GM12878 (cell line): Measurements from ENCODE around the gene COL15A1. TPM values are rescaled to one million over a fixed set of nuclear protein-coding genes. Genes with fewer than 3 reads are reported as not detected.

Experiments used
- ATAC-seq: fragments of 200-7000 bp; cut with Tn5 transposase; 3 replicates; pipeline ENCODE4 v1.9.1; 2020; ENCODE audit warnings: mild to moderate bottlenecking, moderate library complexity
- BruUV-seq: library from RNA; stranded (reverse); fragments of 400-500 nt; replicated peaks from 2 replicates; lab custom pipeline; 2021; lab: Mats Ljungman, UMichigan
- CTCF ChIA-PET: fragments of 300-600 bp; sonication (Branson Sonifier 250); formaldehyde crosslinking; extraction: SDS; loops from one replicate; lab custom pipeline; 2021; ENCODE audit warnings: inconsistent platforms; lab: Yijun Ruan, JAX
- POLR2A ChIA-PET: fragments of 350-600 bp; formaldehyde crosslinking; extraction: SDS; loops from one replicate; lab custom pipeline; 2021; ENCODE audit warnings: inconsistent platforms; lab: Charles Lee
- RAD21 ChIA-PET: fragments of 300-600 bp; sonication (Branson Sonifier 250); formaldehyde crosslinking; loops from one replicate; lab custom pipeline; 2023; ENCODE audit warnings: antibody characterized with exemption; ENCODE audit not compliant: unreplicated experiment; lab: Charles Lee
- SMC1A ChIA-PET: fragments of 300-600 bp; sonication (Branson Sonifier 250); formaldehyde crosslinking; loops from one replicate; lab custom pipeline; 2023; ENCODE audit not compliant: unreplicated experiment, uncharacterized antibody; lab: Charles Lee
- DNase-seq: peaks from one replicate; pipeline ENCODE4 v3.0.0-alpha.2; 2011; ENCODE audit warnings: low read depth, low spot score
- FAIRE-seq: peaks from 3 replicates; lab custom pipeline; 2011; peaks lifted over from hg19 to GRCh38; lab: Jason Lieb, UNC
- H2AFZ ChIP-seq: 2 replicates; pipeline ENCODE4 v1.6.0; 2011; ENCODE audit warnings: low read depth, low read length, control low read depth; ENCODE audit not compliant: control insufficient read depth
- H3K27ac ChIP-seq: 2 replicates; pipeline ENCODE4 v1.5.1; 2011; ENCODE audit warnings: control low read depth; ENCODE audit not compliant: control insufficient read depth, insufficient read depth
- H3K27me3 ChIP-seq, 2 experiments: replicated peaks in 1 of 2; 2 replicates each; pipeline versions ENCODE4 v1.6.0 to v1.6.1; 2011; ENCODE audit warnings: low read length in 1 of 2; ENCODE audit not compliant: control insufficient read depth in 2 of 2, insufficient read depth in 2 of 2
- H3K36me3 ChIP-seq, 2 experiments: 2 replicates each; pipeline ENCODE4 v1.5.1; 2011; ENCODE audit warnings: low read length in 1 of 2; ENCODE audit not compliant: control insufficient read depth in 2 of 2, insufficient read depth in 2 of 2
- H3K4me1 ChIP-seq: 2 replicates; pipeline ENCODE4 v1.6.1; 2011; ENCODE audit warnings: mild to moderate bottlenecking, low read length, moderate library complexity, mixed read lengths; ENCODE audit not compliant: control insufficient read depth, insufficient read depth
- H3K4me2 ChIP-seq: 2 replicates; pipeline ENCODE4 v1.6.0; 2011; ENCODE audit warnings: control low read depth; ENCODE audit not compliant: control insufficient read depth, insufficient read depth
- H3K4me3 ChIP-seq: fragments of 200-600 bp; sonication (generic); 2 replicates; pipeline ENCODE4 v1.5.1; 2016
- H3K79me2 ChIP-seq: 2 replicates; pipeline ENCODE4 v1.6.0; 2011; ENCODE audit warnings: low read length; ENCODE audit not compliant: control insufficient read depth, insufficient read depth
- H3K9ac ChIP-seq: 2 replicates; pipeline ENCODE4 v1.8.0; 2011; ENCODE audit warnings: low read length, control low read depth, mixed read lengths; ENCODE audit not compliant: control insufficient read depth, insufficient read depth
- H3K9me3 ChIP-seq: replicated peaks from 3 replicates; pipeline ENCODE4 v1.5.1; 2011; ENCODE audit warnings: mild to moderate bottlenecking, low read length; ENCODE audit not compliant: control insufficient read depth, insufficient read depth
- H4K20me1 ChIP-seq: 2 replicates; pipeline ENCODE4 v1.6.0; 2011; ENCODE audit not compliant: control insufficient read depth, insufficient read depth
- EGR1 ChIP-seq, 2 experiments: IDR thresholded peaks; 1 replicate in 1 of 2; 2 replicates in 1 of 2; pipeline ENCODE4 v1.6.1; 2011 to 2012; ENCODE audit warnings: low read depth in 2 of 2, low read length in 2 of 2, borderline replicate concordance in 1 of 2, mild to moderate bottlenecking in 1 of 2, moderate library complexity in 1 of 2
- FOS ChIP-seq: IDR thresholded peaks from 3 replicates; pipeline ENCODE4 v1.6.1; 2011; ENCODE audit warnings: borderline replicate concordance; ENCODE audit not compliant: insufficient read length; ENCODE audit errors: extremely low read depth
- IKZF2 ChIP-seq, 2 experiments: fragments of 450-650 bp; IDR thresholded peaks; 2 replicates each; pipeline ENCODE4 v1.6.1; 2017; ENCODE audit warnings: mild to moderate bottlenecking in 2 of 2, moderate library complexity in 2 of 2
- PML ChIP-seq: IDR thresholded peaks from 2 replicates; pipeline ENCODE4 v1.6.1; 2012; ENCODE audit warnings: low read length, inconsistent platforms
- POU2F2 ChIP-seq: IDR thresholded peaks from 3 replicates; pipeline ENCODE4 v1.6.1; 2011; ENCODE audit warnings: low read depth, mild to moderate bottlenecking, low read length, borderline replicate concordance
- RAD21 ChIP-seq: IDR thresholded peaks from 2 replicates; pipeline ENCODE4 v1.6.1; 2011; ENCODE audit warnings: mild to moderate bottlenecking, low read depth, low read length, moderate library complexity; ENCODE audit not compliant: insufficient read depth
- RAD51 ChIP-seq: fragments of 450-650 bp; IDR thresholded peaks from 2 replicates; pipeline ENCODE4 v1.6.1; 2016; ENCODE audit warnings: moderate library complexity, mild to moderate bottlenecking, inconsistent platforms
- RFX5 ChIP-seq: IDR thresholded peaks from 2 replicates; pipeline ENCODE4 v1.6.1; 2011; ENCODE audit warnings: low read depth, low read length, improper control_type of control experiment
- TCF7 ChIP-seq: IDR thresholded peaks from 2 replicates; pipeline ENCODE4 v1.6.1; 2014; ENCODE audit warnings: antibody characterized with exemption, borderline replicate concordance
- WGBS: methylation state at CpG from one replicate; pipeline ENCODE4 v1.1.6; 2016; ENCODE audit warnings: low lambda C conversion rate; ENCODE audit not compliant: insufficient replicate concordance, insufficient coverage; ENCODE audit errors: missing lambda C conversion rate; 5-methylcytosine and 5-hydroxymethylcytosine counted together
- in situ Hi-C: fragments of 300-500 bp; cut with MboI; formaldehyde crosslinking; loops from 9 replicates; pipeline ENCODE4 v1.14.3; 2018; ENCODE audit warnings: mixed read lengths
- intact Hi-C: fragments of 100-400 bp; cut with micrococcal nuclease; formaldehyde crosslinking; loops from one replicate; pipeline ENCODE4 v1.14.2; 2022; ENCODE audit not compliant: unreplicated experiment
- polyA plus RNA-seq, 11 experiments: library from polyadenylated mRNA; depleted of rRNA in 4 of 11; unstranded in 6 of 11; stranded (reverse) in 5 of 11; fragments of >200 nt; fragmentation: Nextera tagmentation in 4 of 11; fragmentation: Illumina TruSeq in 1 of 11; extraction: Ambion mirVana in 4 of 11; extraction: Trizol in 1 of 11; gene quantifications; 1 replicate in 1 of 11; 2 replicates in 10 of 11; pipeline versions ENCODE4 v1.2.1 to v1.2.3, GENCODE V29; 2011 to 2016; ENCODE audit warnings: inconsistent platforms in 2 of 11, missing spikeins in 2 of 11, low read depth in 1 of 11
- total RNA-seq, 4 experiments: library from RNA; depleted of rRNA in 3 of 4; stranded (reverse); fragments of >200 nt in 3 of 4; fragmentation: Illumina TruSeq in 1 of 4; extraction: Trizol in 1 of 4; gene quantifications; 2 replicates each; pipeline versions ENCODE4 v1.2.1 to v1.2.3, GENCODE V29; 2013 to 2021
- TF ChIP-seq, protein P1 (sequence below): fragments of 450-650 bp; IDR thresholded peaks from 2 replicates; pipeline ENCODE4 v1.6.1; 2016; ENCODE audit warnings: mild to moderate bottlenecking
- TF ChIP-seq, protein P2 (sequence below), 3 experiments: IDR thresholded peaks in 2 of 3; conservative IDR thresholded peaks in 1 of 3; 2 replicates each; pipeline ENCODE4 v1.5.1; 2011; ENCODE audit warnings: low read depth in 3 of 3, low read length in 3 of 3, mild to moderate bottlenecking in 3 of 3, control low read depth in 2 of 3, moderate library complexity in 2 of 3, inconsistent platforms in 1 of 3, mixed read lengths in 1 of 3; ENCODE audit not compliant: control insufficient read depth in 2 of 3, insufficient read depth in 1 of 3; ENCODE audit errors: extremely low read depth in 1 of 3
- TF ChIP-seq, protein P3 (sequence below): fragments of 450-650 bp; IDR thresholded peaks from 2 replicates; pipeline ENCODE4 v1.6.1; 2017; ENCODE audit warnings: mild to moderate bottlenecking

The COL15A1 gene
- total and polyA plus RNA-seq, 10 of the 15 experiments (the other 5 are each of a cell fraction or from before 2014, with no cell fraction given), result 0.01 to 0.28 (median 0.06) TPM; not detected in 2

DNA sequence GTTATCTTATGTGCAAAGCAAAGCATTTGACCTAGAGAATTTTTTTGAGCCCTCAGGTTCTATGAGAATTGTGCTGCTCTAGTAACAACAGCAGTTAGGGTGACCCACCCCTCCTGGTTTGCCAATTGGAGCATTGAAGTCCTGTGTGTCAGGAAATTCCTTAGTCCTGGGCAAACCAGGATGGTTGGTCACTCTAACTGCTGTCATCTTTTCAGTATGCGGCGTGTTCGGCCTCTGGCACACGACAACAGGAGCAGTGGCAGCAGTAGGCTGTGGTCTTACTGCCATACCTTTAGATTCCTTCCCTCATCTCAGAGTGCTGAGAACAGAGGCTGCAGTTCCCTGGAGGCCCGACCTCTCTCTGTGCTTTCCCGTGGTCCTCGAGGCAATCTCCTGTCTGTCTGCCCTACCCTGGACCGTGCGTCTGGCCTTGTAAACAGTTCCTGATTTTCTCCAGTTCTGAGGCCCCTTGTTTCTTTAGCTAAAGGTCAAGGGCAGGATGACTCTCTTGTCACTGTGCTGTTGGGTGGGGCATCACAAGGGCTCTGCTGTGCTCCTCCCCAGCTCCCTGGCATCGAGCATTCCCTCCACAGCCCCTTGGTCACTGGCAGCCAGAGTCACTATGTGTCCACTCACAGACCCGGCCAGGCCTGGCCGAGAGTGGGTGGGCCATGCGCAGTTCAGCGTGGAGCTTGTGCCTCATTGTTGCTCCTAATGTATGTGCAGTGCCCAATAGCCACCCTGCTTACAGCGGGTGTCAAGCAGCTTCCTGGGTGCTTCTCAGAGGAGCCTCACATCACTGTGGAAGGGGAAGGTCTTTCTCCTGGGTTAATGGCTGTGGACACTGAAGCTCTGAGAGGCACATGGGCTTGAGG lies 18.5 kb upstream of the COL15A1 start (continued):
- TF ChIP-seq IKZF2 (IDR thresholded peaks at IDR 0.05) (no peak), RAD21 (no peak), FOS (no peak)
- TF ChIP-seq, protein P1, sequence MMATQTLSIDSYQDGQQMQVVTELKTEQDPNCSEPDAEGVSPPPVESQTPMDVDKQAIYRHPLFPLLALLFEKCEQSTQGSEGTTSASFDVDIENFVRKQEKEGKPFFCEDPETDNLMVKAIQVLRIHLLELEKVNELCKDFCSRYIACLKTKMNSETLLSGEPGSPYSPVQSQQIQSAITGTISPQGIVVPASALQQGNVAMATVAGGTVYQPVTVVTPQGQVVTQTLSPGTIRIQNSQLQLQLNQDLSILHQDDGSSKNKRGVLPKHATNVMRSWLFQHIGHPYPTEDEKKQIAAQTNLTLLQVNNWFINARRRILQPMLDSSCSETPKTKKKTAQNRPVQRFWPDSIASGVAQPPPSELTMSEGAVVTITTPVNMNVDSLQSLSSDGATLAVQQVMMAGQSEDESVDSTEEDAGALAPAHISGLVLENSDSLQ, result no peak

DNA sequence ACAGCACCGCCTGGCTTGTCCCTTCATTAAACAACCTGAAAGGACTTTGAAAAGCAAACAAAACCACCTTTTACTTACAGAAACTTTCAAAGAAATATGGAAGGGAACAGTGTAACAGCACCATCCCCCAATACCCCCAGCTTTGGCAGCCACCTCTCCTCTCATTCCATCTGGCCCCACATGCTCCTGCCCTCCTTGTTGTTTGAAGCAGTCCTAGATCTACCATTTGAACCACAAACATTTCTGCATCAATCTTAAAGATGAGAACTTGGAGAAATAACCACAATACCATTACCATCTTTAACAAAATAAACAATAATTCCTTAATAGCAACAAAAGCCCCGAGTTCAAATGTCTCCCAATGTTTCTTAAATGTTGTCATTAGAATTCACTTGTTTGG lies 17.8 kb upstream of the COL15A1 start:
- FAIRE-seq (no peak), DNase-seq (no peak), ATAC-seq (no peak)
- in situ Hi-C loops (no loop called here), intact Hi-C loops (no loop called here)
- no peaks in the 10 kb centered on the region for H3K36me3 ChIP-seq
- BruUV-seq, result no TSS peak
- no peaks in the 10 kb centered on the region for H4K20me1 ChIP-seq
- H3K9me3 ChIP-seq, result no peaks in the 10 kb centered on the region
- ChIA-PET CTCF (no interaction called here), SMC1A (no interaction called here), RAD21 (no interaction called here), POLR2A (no interaction called here)
- H3K9ac ChIP-seq, result no peak overlapping the region
- no peaks in the 10 kb centered on the region; a peak in 1 of 4 replicates for H3K27me3 ChIP-seq
- no peaks in the 10 kb centered on the region for H3K4me1 ChIP-seq
- 29% methylated on average over 2 of the region's 2 CpGs for WGBS
- no peak overlapping the region for H3K4me2 ChIP-seq
- TF ChIP-seq TCF7, result no peak
- TF ChIP-seq PML, result no peak
- no peak for TF ChIP-seq POU2F2
- TF ChIP-seq, protein P2, sequence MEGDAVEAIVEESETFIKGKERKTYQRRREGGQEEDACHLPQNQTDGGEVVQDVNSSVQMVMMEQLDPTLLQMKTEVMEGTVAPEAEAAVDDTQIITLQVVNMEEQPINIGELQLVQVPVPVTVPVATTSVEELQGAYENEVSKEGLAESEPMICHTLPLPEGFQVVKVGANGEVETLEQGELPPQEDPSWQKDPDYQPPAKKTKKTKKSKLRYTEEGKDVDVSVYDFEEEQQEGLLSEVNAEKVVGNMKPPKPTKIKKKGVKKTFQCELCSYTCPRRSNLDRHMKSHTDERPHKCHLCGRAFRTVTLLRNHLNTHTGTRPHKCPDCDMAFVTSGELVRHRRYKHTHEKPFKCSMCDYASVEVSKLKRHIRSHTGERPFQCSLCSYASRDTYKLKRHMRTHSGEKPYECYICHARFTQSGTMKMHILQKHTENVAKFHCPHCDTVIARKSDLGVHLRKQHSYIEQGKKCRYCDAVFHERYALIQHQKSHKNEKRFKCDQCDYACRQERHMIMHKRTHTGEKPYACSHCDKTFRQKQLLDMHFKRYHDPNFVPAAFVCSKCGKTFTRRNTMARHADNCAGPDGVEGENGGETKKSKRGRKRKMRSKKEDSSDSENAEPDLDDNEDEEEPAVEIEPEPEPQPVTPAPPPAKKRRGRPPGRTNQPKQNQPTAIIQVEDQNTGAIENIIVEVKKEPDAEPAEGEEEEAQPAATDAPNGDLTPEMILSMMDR (IDR thresholded peaks at IDR 0.05 in 2 of 3, conservative IDR thresholded peaks at IDR 0.05 in 1 of 3; ENCODE audit: control insufficient read depth in 2 of 3, extremely low read depth in 1 of 3, insufficient read depth in 1 of 3, low read depth in 3 of 3, low read length in 3 of 3), result no peak
- TF ChIP-seq RFX5, result no peak
- no peak for TF ChIP-seq EGR1 (IDR thresholded peaks at IDR 0.05; ENCODE audit: borderline replicate concordance in 1 of 2, low read depth in 2 of 2, low read length in 2 of 2)
- TF ChIP-seq RAD51, result no peak
- TF ChIP-seq, protein P3, sequence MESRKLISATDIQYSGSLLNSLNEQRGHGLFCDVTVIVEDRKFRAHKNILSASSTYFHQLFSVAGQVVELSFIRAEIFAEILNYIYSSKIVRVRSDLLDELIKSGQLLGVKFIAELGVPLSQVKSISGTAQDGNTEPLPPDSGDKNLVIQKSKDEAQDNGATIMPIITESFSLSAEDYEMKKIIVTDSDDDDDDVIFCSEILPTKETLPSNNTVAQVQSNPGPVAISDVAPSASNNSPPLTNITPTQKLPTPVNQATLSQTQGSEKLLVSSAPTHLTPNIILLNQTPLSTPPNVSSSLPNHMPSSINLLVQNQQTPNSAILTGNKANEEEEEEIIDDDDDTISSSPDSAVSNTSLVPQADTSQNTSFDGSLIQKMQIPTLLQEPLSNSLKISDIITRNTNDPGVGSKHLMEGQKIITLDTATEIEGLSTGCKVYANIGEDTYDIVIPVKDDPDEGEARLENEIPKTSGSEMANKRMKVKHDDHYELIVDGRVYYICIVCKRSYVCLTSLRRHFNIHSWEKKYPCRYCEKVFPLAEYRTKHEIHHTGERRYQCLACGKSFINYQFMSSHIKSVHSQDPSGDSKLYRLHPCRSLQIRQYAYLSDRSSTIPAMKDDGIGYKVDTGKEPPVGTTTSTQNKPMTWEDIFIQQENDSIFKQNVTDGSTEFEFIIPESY, result no peak
- no peak overlapping the region for H3K4me3 ChIP-seq
- no peak overlapping the region for H2AFZ ChIP-seq
- no peaks in the 10 kb centered on the region for H3K79me2 ChIP-seq
- no peak overlapping the region for H3K27ac ChIP-seq
